ENCODE measurements around the gene GCLC. TPM values are rescaled to one million over a fixed set of nuclear protein-coding genes. Genes with fewer than 3 reads are reported as not detected.

Gene GCLC
- total and polyA plus RNA-seq, 9 of the 15 experiments (the other 6 are each of a cell fraction or from before 2014, with no cell fraction given), result 3.9 to 20.0 (median 9.4) TPM

- no peak for TF ChIP-seq MLX (CRISPR knock-in tag; conservative IDR thresholded peaks at IDR 0.05)
- no peak for TF ChIP-seq ILK (tag; IDR thresholded peaks at IDR 0.05; ENCODE audit: borderline replicate concordance, low read depth)
- TF ChIP-seq MAFG (tag; conservative IDR thresholded peaks at IDR 0.05), result peak; percentile 80
- TF ChIP-seq MAFK (IDR thresholded peaks at IDR 0.05; ENCODE audit: low read length), result peak; percentile 52; the same call in 1 of the 2 replicates
- no peak for TF ChIP-seq ZNF766 (CRISPR knock-in tag; conservative IDR thresholded peaks at IDR 0.05)
- TF ChIP-seq FOXM1 (IDR thresholded peaks at IDR 0.05; ENCODE audit: low read depth), result peak; percentile 41; the same call in 1 of the 2 replicates
- no peak for TF ChIP-seq FOXM1 (CRISPR knock-in tag; IDR thresholded peaks at IDR 0.05; ENCODE audit: low read depth)
- TF ChIP-seq NUFIP1 (IDR thresholded peaks at IDR 0.05; ENCODE audit: partially characterized antibody), result no peak
- no peak for TF ChIP-seq SLC30A9 (CRISPR knock-in tag; IDR thresholded peaks at IDR 0.05)
- TF ChIP-seq SP1 (CRISPR knock-in tag; IDR thresholded peaks at IDR 0.05), result no peak
- no peak for TF ChIP-seq ATF2 (CRISPR knock-in tag; IDR thresholded peaks at IDR 0.05)
- TF ChIP-seq HNRNPL (IDR thresholded peaks at IDR 0.05; ENCODE audit: low read depth, low read length), result no peak
- TF ChIP-seq TFE3 (CRISPR knock-in tag; IDR thresholded peaks at IDR 0.05), result no peak
- no peak for TF ChIP-seq ZBTB2 (IDR thresholded peaks at IDR 0.05)
- no peak for TF ChIP-seq SMAD1 (IDR thresholded peaks at IDR 0.05; ENCODE audit: low read depth, low read length, partially characterized antibody)
- no peak for TF ChIP-seq KHSRP (IDR thresholded peaks at IDR 0.05)
- TF ChIP-seq CBFA2T3 (IDR thresholded peaks at IDR 0.05), result peak; percentile 82
- no peak for TF ChIP-seq PYGO2 (tag; IDR thresholded peaks at IDR 0.05)
- no peak for TF ChIP-seq ZNF408 (CRISPR knock-in tag; IDR thresholded peaks at IDR 0.05; ENCODE audit: low read depth)
- TF ChIP-seq NELFE (IDR thresholded peaks at IDR 0.05; ENCODE audit: insufficient read depth, insufficient read length), result no peak
- TF ChIP-seq ELF2 (CRISPR knock-in tag; IDR thresholded peaks at IDR 0.05), result no peak
- TF ChIP-seq TCF3 (CRISPR knock-in tag; IDR thresholded peaks at IDR 0.05), result peak; percentile 65
- TF ChIP-seq ZNF324 (CRISPR knock-in tag; IDR thresholded peaks at IDR 0.05), result no peak
- no peak for TF ChIP-seq STAG1 (CRISPR knock-in tag; IDR thresholded peaks at IDR 0.05; ENCODE audit: borderline replicate concordance)
- TF ChIP-seq FOSL1 (tag; conservative IDR thresholded peaks at IDR 0.05), result no peak
- no peak for TF ChIP-seq ZBTB17 (CRISPR knock-in tag; IDR thresholded peaks at IDR 0.05)
Measured at GRCh38 chr6:53532061-53532797, 12.7 kb downstream of the GCLC start (continued).

Data from K562 (cell line).